Gastroesophageal sphincter (tissue), 4 donors: ENCODE measurements around the gene KCNK6. TPM values are rescaled to one million over a fixed set of nuclear protein-coding genes. Genes with fewer than 3 reads are reported as not detected.

Experiments used
- ATAC-seq: fragments of 150-250 bp; one replicate; pipeline ENCODE4 v1.9.1; 2016; ENCODE audit warnings: mild to moderate bottlenecking, moderate library complexity
- H3K27ac ChIP-seq, 4 donors: fragments of 200-600 bp; sonication (generic) in 3 of 4; 1 replicate in 3 of 4; 2 replicates in 1 of 4; pipeline ENCODE4 v1.5.1; 2016 to 2019
- H3K27me3 ChIP-seq: fragments of 200-600 bp; sonication (generic); one replicate; pipeline ENCODE4 v1.5.1; 2019
- H3K36me3 ChIP-seq, 2 donors: fragments of 200-600 bp; sonication (generic); one replicate each; pipeline ENCODE4 v1.5.1; 2019; ENCODE audit warnings: control low read depth in 1 of 2
- H3K4me1 ChIP-seq, 3 donors: fragments of 200-600 bp; sonication (generic); 1 replicate in 2 of 3; 2 replicates in 1 of 3; pipeline ENCODE4 v1.5.1; 2016 to 2019; ENCODE audit warnings: control low read depth in 2 of 3
- H3K4me3 ChIP-seq, 2 donors: fragments of 200-600 bp; sonication (generic); one replicate each; pipeline ENCODE4 v1.5.1; 2019; ENCODE audit warnings: mild to moderate bottlenecking in 1 of 2, moderate library complexity in 1 of 2
- H3K9me3 ChIP-seq, 3 donors: fragments of 200-600 bp; sonication (generic); one replicate each; pipeline ENCODE4 v1.5.1; 2017 to 2019; ENCODE audit warnings: control low read depth in 2 of 3
- EP300 ChIP-seq: sonication (generic); formaldehyde crosslinking; IDR thresholded peaks from one replicate; pipeline ENCODE4 v1.6.1; 2017; ENCODE audit warnings: antibody characterized with exemption, mild to moderate bottlenecking
- POLR2A ChIP-seq, 2 donors: fragments of 450-650 bp; IDR thresholded peaks; one replicate each; pipeline ENCODE4 v1.6.1; 2017; ENCODE audit warnings: antibody characterized with exemption in 2 of 2, mild to moderate bottlenecking in 2 of 2, moderate library complexity in 1 of 2
- POLR2AphosphoS5 ChIP-seq: sonication (generic); formaldehyde crosslinking; IDR thresholded peaks from one replicate; pipeline ENCODE4 v1.6.1; 2017; ENCODE audit warnings: antibody characterized with exemption
- WGBS, 2 donors: methylation state at CpG; one replicate each; pipeline ENCODE4 v1.1.5; 2018; ENCODE audit warnings: low coverage in 1 of 2; 5-methylcytosine and 5-hydroxymethylcytosine counted together
- small RNA-seq, 4 donors: library from RNA; depleted of rRNA; stranded (forward); fragments of <200 nt; gene quantifications; one replicate each; pipeline ENCODE3, GENCODE V24; 2016
- total RNA-seq, 4 donors: library from RNA; depleted of rRNA; stranded (reverse); fragments of >200 nt; gene quantifications; one replicate each; pipeline ENCODE4 v1.1.0, GENCODE V29; 2016

The KCNK6 gene
- total RNA-seq, 4 donors from 2014 or later: 2.3 to 9.3 (median 6.1) TPM

GRCh38 chr19:38381138-38381537 lies 61.5 kb downstream of the KCNK6 start:
- Histone ChIP-seq H3K4me3 (no peak overlapping the region), H3K9me3 (no peaks in the 10 kb centered on the region), H3K4me1 (peaks cover under 1 to 18% (median 7%) of the 10 kb centered on the region in 3 donors), H3K36me3 (peaks cover 0 to 98% of the 10 kb centered on the region in 2 donors), H3K27ac (no peak overlapping the region), H3K27me3 (peaks cover 40% of the 10 kb centered on the region)
- TF ChIP-seq POLR2AphosphoS5: no peak
- TF ChIP-seq EP300: no peak
- no peak for TF ChIP-seq POLR2A (IDR thresholded peaks at IDR 0.05)
- WGBS, 2 donors: 86 to 95% methylated on average over 4 to 6 of the region's 9 CpGs
- ATAC-seq: no peak

Small RNA genes lying within 50 kb of the gene (small RNA-seq; reads per million reads assigned to genes)
- gene RF00019: 0 reads per million in 4 donors

Other genes with a start within 250 kb of the KCNK6 start
- gene DPF1, start 95.6 kb upstream of the KCNK6 start, total RNA-seq: not detected
- 100 to 1,000 TPM; 226 to 468 (median 332) TPM for gene PPP1R14A, start 63.5 kb upstream of the KCNK6 start, total RNA-seq
- gene SPINT2, start 55.3 kb upstream of the KCNK6 start, total RNA-seq: 10 to 100 TPM in 2 of 4 donors, 1 to 10 TPM in 2; 2.1 to 51.7 (median 10.9) TPM
- gene C19orf33, start 15.6 kb upstream of the KCNK6 start, total RNA-seq: 10 to 100 TPM in 1 of 4 donors, 1 to 10 TPM in 2, not detected in 1; 4.7 to 48.7 (median 7.9) TPM
- gene YIF1B, start 3.9 kb upstream of the KCNK6 start, total RNA-seq: 10 to 100 TPM; 14.0 to 20.7 (median 17.1) TPM
- gene CATSPERG, start 16.0 kb downstream of the KCNK6 start, total RNA-seq: 1 to 10 TPM in 3 of 4 donors, under 1 TPM in 1; 0.07 to 4.7 (median 2.6) TPM
- gene PSMD8, start 54.7 kb downstream of the KCNK6 start, total RNA-seq: 100 to 1,000 TPM; 161 to 208 (median 171) TPM
- under 1 TPM in 1 of 4 donors, not detected in 3; 0.12 TPM for gene GGN, start 68.2 kb downstream of the KCNK6 start, total RNA-seq
- gene SPRED3, start 68.9 kb downstream of the KCNK6 start, total RNA-seq: under 1 TPM; 0.05 to 0.81 (median 0.33) TPM
- gene FAM98C, start 83.2 kb downstream of the KCNK6 start, total RNA-seq: 10 to 100 TPM in 2 of 4 donors, 1 to 10 TPM in 2; 8.7 to 27.1 (median 15.9) TPM
- 1 to 10 TPM; 1.2 to 4.7 (median 4.0) TPM for gene RASGRP4, start 106.4 kb downstream of the KCNK6 start, total RNA-seq
- gene RYR1, start 113.8 kb downstream of the KCNK6 start, total RNA-seq: 1 to 10 TPM in 3 of 4 donors, under 1 TPM in 1; 0.82 to 1.6 (median 1.5) TPM